ENCODE results near the gene WFS1. TPM values are rescaled to one million over a fixed set of nuclear protein-coding genes. Genes with fewer than 3 reads are reported as not detected.

WFS1 gene
- total and polyA plus RNA-seq, 2 of the 4 experiments (the other 2 are of a cell fraction), result 9.7 to 42.4 TPM

DNA sequence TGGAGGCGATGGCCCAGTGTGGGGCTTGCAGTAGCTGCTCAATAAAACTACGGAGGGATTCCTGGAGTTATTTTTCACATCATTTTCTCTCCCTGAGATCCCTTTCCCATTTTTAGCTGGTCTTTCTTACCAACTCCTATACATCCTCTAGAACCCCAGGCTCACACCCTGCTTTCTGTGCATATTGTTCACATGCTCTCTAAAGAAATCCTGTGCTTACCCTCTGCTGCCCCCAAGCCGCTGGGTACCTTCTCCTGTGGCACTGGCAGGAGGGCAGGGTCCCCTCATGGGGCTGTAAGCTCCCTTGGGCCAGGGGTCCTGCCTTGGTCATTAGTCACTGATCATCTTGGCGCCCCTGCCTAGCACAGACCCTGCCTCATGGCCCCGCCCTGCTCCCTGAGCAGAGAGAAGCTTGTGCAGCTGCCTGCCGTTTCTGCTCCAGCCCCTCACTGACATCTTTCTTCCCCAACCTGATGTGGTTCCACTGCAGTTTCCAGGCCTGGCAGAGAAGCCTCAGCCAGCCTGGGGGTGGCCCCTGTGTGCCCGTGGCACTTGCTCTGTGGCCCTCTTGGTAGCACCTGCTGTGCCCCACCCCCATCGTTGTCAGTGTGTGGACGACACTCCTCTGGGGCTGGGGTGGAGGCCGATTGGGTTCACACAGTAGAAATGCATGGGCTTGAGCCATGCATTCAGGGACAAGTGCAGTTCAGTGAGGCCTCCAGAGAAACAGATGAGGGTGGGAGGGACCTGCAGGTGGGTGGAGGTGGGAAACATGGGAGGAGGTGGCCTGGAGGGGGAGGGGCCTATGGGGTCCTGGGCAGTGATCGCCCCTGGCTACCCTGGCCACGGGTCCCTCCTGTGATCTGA is 69.5 kb downstream of the WFS1 start:
- no peak for DNase-seq
- BruUV-seq (replicated peaks), result no TSS peak
- Histone ChIP-seq H3K9me3 (ENCODE audit: control insufficient read depth, insufficient read depth, low read length) (no peaks in the 10 kb centered on the region), H3K56ac (ENCODE audit: extremely low read depth, insufficient read depth, low read length) (no peak overlapping the region), H3K9ac (ENCODE audit: low read depth, low read length) (no peak overlapping the region), H3K23ac (ENCODE audit: low read depth, low read length) (no peak overlapping the region), H4K91ac (ENCODE audit: insufficient read depth, low read depth, low read length) (no peak overlapping the region), H2BK5ac (ENCODE audit: low read depth, low read length, poor library complexity, severe bottlenecking) (no peak overlapping the region), H3K4me3 (ENCODE audit: insufficient read depth, low read depth, low read length) (no peak overlapping the region), H4K8ac (ENCODE audit: low read depth in 2 of 2, low read length in 2 of 2) (no peak overlapping the region), H3K18ac (ENCODE audit: low read depth, low read length) (no peak overlapping the region), H3K27ac (ENCODE audit: insufficient read depth, low read length) (no peak overlapping the region), H3K9me1 (ENCODE audit: insufficient read depth, low read length) (no peaks in the 10 kb centered on the region), H4K20me1 (ENCODE audit: insufficient read depth, low read length) (no peaks in the 10 kb centered on the region), H2BK120ac (ENCODE audit: low read depth, low read length) (no peak overlapping the region), H2BK15ac (ENCODE audit: low read depth, low read length) (no peak overlapping the region), H2BK20ac (ENCODE audit: low read depth, low read length) (no peak overlapping the region), H3K4me2 (ENCODE audit: low read depth, low read length) (no peak overlapping the region), H2AK5ac (ENCODE audit: low read depth, low read length) (no peak overlapping the region), H2AK9ac (replicated peaks; ENCODE audit: low read depth, low read length, poor library complexity) (no peak overlapping the region), H3K4me1 (ENCODE audit: control insufficient read depth, insufficient read depth, low read length) (no peaks in the 10 kb centered on the region), H3K27me3 (ENCODE audit: control insufficient read depth, insufficient read depth, low read length) (peaks cover 19% of the 10 kb centered on the region), H3K36me3 (ENCODE audit: control insufficient read depth, insufficient read depth, low read length) (no peaks in the 10 kb centered on the region), H3K14ac (replicated peaks; ENCODE audit: low read depth, low read length) (no peak overlapping the region), H3K79me1 (ENCODE audit: low read depth in 1 of 2, low read length in 2 of 2) (no peaks in the 10 kb centered on the region), H3K4ac (ENCODE audit: low read depth, low read length) (no peak overlapping the region), H2AFZ (replicated peaks; ENCODE audit: low read length, poor library complexity) (no peak overlapping the region), H4K5ac (ENCODE audit: low read depth, low read length) (no peak overlapping the region)
- no peak for ATAC-seq (ENCODE audit: low read depth)
- ChIA-PET POLR2A (ENCODE audit: unreplicated experiment) (no interaction called here), CTCF (no interaction called here)
- dilution Hi-C loops (cut with HindIII; ENCODE audit: low sequenced_read_pairs, unreplicated experiment) (no loop called here), in situ Hi-C loops (cut with MboI; ENCODE audit: low sequenced_read_pairs) (no loop called here), intact Hi-C loops (cut with micrococcal nuclease) (no loop called here)
- 41% methylated on average over 3 of the region's 12 CpGs; no CpG with 5 or more reads in 1 of the 2 experiments for WGBS, 2 experiments (ENCODE audit: extremely low coverage in 2 of 2, insufficient read length in 1 of 2)
- TF ChIP-seq RAD21 (IDR thresholded peaks at IDR 0.05; ENCODE audit: low read length) (no peak), CTCF (conservative IDR thresholded peaks at IDR 0.05; ENCODE audit: low read depth, low read length) (no peak), MXI1 (IDR thresholded peaks at IDR 0.05; ENCODE audit: borderline replicate concordance, low read depth, low read length) (no peak), RCOR1 (IDR thresholded peaks at IDR 0.05; ENCODE audit: insufficient replicate concordance, low read length) (no peak), MAFK (IDR thresholded peaks at IDR 0.05; ENCODE audit: low read depth, low read length) (no peak), CHD1 (IDR thresholded peaks at IDR 0.05; ENCODE audit: low read depth, low read length) (no peak), POLR2A (IDR thresholded peaks at IDR 0.05; ENCODE audit: low read depth, low read length) (no peak), MAZ (IDR thresholded peaks at IDR 0.05; ENCODE audit: borderline replicate concordance, low read depth, low read length) (no peak), BHLHE40 (IDR thresholded peaks at IDR 0.05; ENCODE audit: low read depth, low read length) (no peak)
- TF ChIP-seq, protein P1, sequence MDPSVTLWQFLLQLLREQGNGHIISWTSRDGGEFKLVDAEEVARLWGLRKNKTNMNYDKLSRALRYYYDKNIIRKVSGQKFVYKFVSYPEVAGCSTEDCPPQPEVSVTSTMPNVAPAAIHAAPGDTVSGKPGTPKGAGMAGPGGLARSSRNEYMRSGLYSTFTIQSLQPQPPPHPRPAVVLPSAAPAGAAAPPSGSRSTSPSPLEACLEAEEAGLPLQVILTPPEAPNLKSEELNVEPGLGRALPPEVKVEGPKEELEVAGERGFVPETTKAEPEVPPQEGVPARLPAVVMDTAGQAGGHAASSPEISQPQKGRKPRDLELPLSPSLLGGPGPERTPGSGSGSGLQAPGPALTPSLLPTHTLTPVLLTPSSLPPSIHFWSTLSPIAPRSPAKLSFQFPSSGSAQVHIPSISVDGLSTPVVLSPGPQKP (IDR thresholded peaks at IDR 0.05; ENCODE audit: borderline replicate concordance, low read depth, low read length), result no peak
- TF ChIP-seq, protein P2, sequence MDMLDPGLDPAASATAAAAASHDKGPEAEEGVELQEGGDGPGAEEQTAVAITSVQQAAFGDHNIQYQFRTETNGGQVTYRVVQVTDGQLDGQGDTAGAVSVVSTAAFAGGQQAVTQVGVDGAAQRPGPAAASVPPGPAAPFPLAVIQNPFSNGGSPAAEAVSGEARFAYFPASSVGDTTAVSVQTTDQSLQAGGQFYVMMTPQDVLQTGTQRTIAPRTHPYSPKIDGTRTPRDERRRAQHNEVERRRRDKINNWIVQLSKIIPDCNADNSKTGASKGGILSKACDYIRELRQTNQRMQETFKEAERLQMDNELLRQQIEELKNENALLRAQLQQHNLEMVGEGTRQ (IDR thresholded peaks at IDR 0.05; ENCODE audit: low read depth, low read length), result no peak

Data from IMR-90 (cell line).